Ovary (tissue), 9 donors: ENCODE data around the gene SBK3. TPM values are rescaled to one million over a fixed set of nuclear protein-coding genes. Genes with fewer than 3 reads are reported as not detected.

Experiments used
- DNase-seq, 5 donors: peaks; one replicate each; pipeline ENCODE4 v3.0.0-alpha.2; 2019 to 2020
- H3K27ac ChIP-seq, 2 donors: fragments of 200-600 bp; one replicate each; pipeline versions ENCODE4 v1.5.1 to v1.8.0; 2019 to 2022
- H3K27me3 ChIP-seq: fragments of 200-600 bp; one replicate; pipeline ENCODE4 v1.8.0; 2022
- H3K36me3 ChIP-seq: fragments of 200-600 bp; sonication (generic); one replicate; pipeline ENCODE4 v1.5.1; 2019
- H3K4me1 ChIP-seq: one replicate; pipeline ENCODE4 v1.8.1; 2013; ENCODE audit warnings: mild to moderate bottlenecking, moderate library complexity; ENCODE audit not compliant: insufficient read depth
- H3K4me3 ChIP-seq: fragments of 200-600 bp; sonication (generic); one replicate; pipeline ENCODE4 v1.5.1; 2017
- H3K9me3 ChIP-seq, 2 donors: fragments of 200-600 bp in 1 of 2; sonication (generic) in 1 of 2; one replicate each; pipeline versions ENCODE4 v1.5.1 to v1.8.1; 2013 to 2019; ENCODE audit warnings: mild to moderate bottlenecking in 1 of 2, moderate library complexity in 1 of 2
- CTCF ChIP-seq, 3 donors: fragments of 450-650 bp in 2 of 3; fragments of 200-600 bp in 1 of 3; IDR thresholded peaks; one replicate each; pipeline versions ENCODE4 v1.5.1 to v1.8.0; 2016 to 2022; ENCODE audit warnings: antibody characterized with exemption in 3 of 3, mild to moderate bottlenecking in 1 of 3
- EP300 ChIP-seq: sonication (generic); formaldehyde crosslinking; IDR thresholded peaks from one replicate; pipeline ENCODE4 v1.6.1; 2017; ENCODE audit warnings: antibody characterized with exemption
- POLR2A ChIP-seq: fragments of 450-650 bp; IDR thresholded peaks from one replicate; pipeline ENCODE4 v1.6.1; 2017; ENCODE audit warnings: antibody characterized with exemption, mild to moderate bottlenecking, moderate library complexity
- WGBS, 3 donors: extraction: QIAGEN DNeasy Blood & Tissue Kit in 1 of 3; methylation state at CpG; one replicate each; pipeline versions ENCODE4 v1.1.5 to v1.1.7; 2013 to 2017; 5-methylcytosine and 5-hydroxymethylcytosine counted together
- intact Hi-C, 4 donors: fragments of 100-400 bp; cut with DNase I; formaldehyde crosslinking; loops; one replicate each; pipeline versions ENCODE4 v1.11.0 to v1.15.1; 2022 to 2023
- polyA plus RNA-seq, 2 donors: library from polyadenylated mRNA; stranded (reverse); fragments of 200-250 nt in 1 of 2; fragments of 350-450 nt in 1 of 2; fragmentation: Illumina TruSeq in 1 of 2; extraction: RNeasy Lipid Tissue Mini Kit (QIAGEN cat#74804) in 1 of 2; gene quantifications; one replicate each; pipeline ENCODE4 v1.2.3, GENCODE V29; 2013 to 2014
- total RNA-seq, 7 donors: library from RNA; depleted of rRNA in 2 of 7; stranded (reverse); fragments of >200 nt in 2 of 7; fragmentation: NEBNext Ultra II Directional in 3 of 7; extraction: Animal tissue kit (Norgen Biotek cat#: 25700) in 3 of 7; gene quantifications; one replicate each; pipeline versions ENCODE4 v1.1.0 to v1.2.4, GENCODE V29; 2016 to 2023
- donor health status: DM: no; HTN: no; CAD: no; lungs with moderate emphysema.
- donor health status: DM: no; HTN: no; CAD: no.
- donor health status: Bipolar disorder and iron deficiency.
- donor health status: DM: yes; HTN: yes; CAD: no.
- donor health status: DM: no; HTN: no; CAD: no.
- donor health status: DM: yes; HTN: yes; CAD: no.

The SBK3 gene
- total and polyA plus RNA-seq, 9 donors, result 0.17 to 0.34 (median 0.26) TPM; not detected in 5

- no peak for TF ChIP-seq POLR2A
- TF ChIP-seq CTCF (IDR thresholded peaks at IDR 0.05), result no peak
- TF ChIP-seq EP300, result no peak
- no peaks in the 10 kb centered on the region for H3K36me3 ChIP-seq
- H3K27me3 ChIP-seq, result no peaks in the 10 kb centered on the region
- H3K27ac ChIP-seq, result no peak overlapping the region
- DNase-seq, result no peak
- no peaks in the 10 kb centered on the region for H3K9me3 ChIP-seq
- WGBS, 3 donors, result 49 to 58% (median 58%) methylated on average over 11 of the region's 11 CpGs
- H3K4me1 ChIP-seq, result no peaks in the 10 kb centered on the region
- intact Hi-C loops, result no loop called here
- H3K4me3 ChIP-seq, result no peak overlapping the region
These were observed 668 bp upstream of the SBK3 start for GRCh38 chr19:55546011-55546410.

GRCh38 chr19:55544776-55545439 lies 435 bp downstream of the SBK3 start:
- intact Hi-C loops, result no loop called here
- 56 to 64% (median 59%) methylated on average over 19 to 23 of the region's 23 CpGs for WGBS, 3 donors
- Histone ChIP-seq H3K27me3 (no peaks in the 10 kb centered on the region), H3K27ac (no peak overlapping the region), H3K4me3 (no peak overlapping the region), H3K9me3 (no peaks in the 10 kb centered on the region), H3K36me3 (no peaks in the 10 kb centered on the region), H3K4me1 (no peaks in the 10 kb centered on the region)
- TF ChIP-seq CTCF (IDR thresholded peaks at IDR 0.05), result no peak
- no peak for TF ChIP-seq EP300
- TF ChIP-seq POLR2A, result no peak
- DNase-seq, result no peak

- WGBS, 3 donors, result 78 to 82% (median 79%) methylated on average over 15 of the region's 15 CpGs
- intact Hi-C loops, result no loop called here
- H3K4me1 ChIP-seq, result no peaks in the 10 kb centered on the region
- H3K9me3 ChIP-seq, result no peaks in the 10 kb centered on the region
- H3K27ac ChIP-seq, result no peak overlapping the region
- no peaks in the 10 kb centered on the region for H3K27me3 ChIP-seq
- H3K4me3 ChIP-seq, result no peak overlapping the region
- H3K36me3 ChIP-seq, result no peaks in the 10 kb centered on the region
- TF ChIP-seq EP300, result no peak
- TF ChIP-seq CTCF (IDR thresholded peaks at IDR 0.05), result no peak
- no peak for TF ChIP-seq POLR2A
- DNase-seq, result no peak
These were observed 1.3 kb downstream of the SBK3 start for GRCh38 chr19:55544014-55544413.

- no peaks in the 10 kb centered on the region for H3K36me3 ChIP-seq
- intact Hi-C loops, result no loop called here
- no peak for DNase-seq
- TF ChIP-seq EP300, result no peak
- no peak for TF ChIP-seq CTCF (IDR thresholded peaks at IDR 0.05)
- TF ChIP-seq POLR2A, result no peak
- H3K27me3 ChIP-seq, result no peaks in the 10 kb centered on the region
- WGBS, 3 donors, result 71 to 72% (median 71%) methylated on average over 5 of the region's 5 CpGs
- H3K4me3 ChIP-seq, result no peak overlapping the region
- no peak overlapping the region for H3K27ac ChIP-seq
- no peaks in the 10 kb centered on the region for H3K9me3 ChIP-seq
- no peaks in the 10 kb centered on the region for H3K4me1 ChIP-seq
These were observed 1.8 kb downstream of the SBK3 start for GRCh38 chr19:55543567-55543966.
